Loucy (cell line): ENCODE data around the gene UBASH3A.

Source experiments
- H2AFZ ChIP-seq: fragments of 200-600 bp; sonication (generic); 2 replicates; pipeline ENCODE4 v1.6.0; 2016; ENCODE audit warnings: antibody characterized with exemption, mild to moderate bottlenecking, low read length, moderate library complexity
- H3F3A ChIP-seq: fragments of 200-600 bp; 2 replicates; pipeline ENCODE4 v1.6.0; 2016; ENCODE audit warnings: antibody characterized with exemption, low read depth, mild to moderate bottlenecking
- H3K27me3 ChIP-seq: fragments of 200-600 bp; sonication (generic); 2 replicates; pipeline ENCODE4 v1.6.1; 2014; ENCODE audit warnings: low read length, mild to moderate bottlenecking; ENCODE audit not compliant: insufficient read depth, poor library complexity, severe bottlenecking
- H3K36me3 ChIP-seq: fragments of 200-600 bp; sonication (generic); 2 replicates; pipeline ENCODE4 v1.6.1; 2016; ENCODE audit warnings: low read length; ENCODE audit not compliant: insufficient read depth
- H3K4me1 ChIP-seq: fragments of 200-600 bp; sonication (generic); 2 replicates; pipeline ENCODE4 v1.5.1; 2014; ENCODE audit warnings: low read length, mild to moderate bottlenecking; ENCODE audit not compliant: insufficient read depth, poor library complexity, severe bottlenecking
- H3K4me2 ChIP-seq: fragments of 200-600 bp; sonication (generic); 2 replicates; pipeline ENCODE4 v1.6.0; 2014; ENCODE audit warnings: antibody characterized with exemption, low read length, low read depth, mild to moderate bottlenecking; ENCODE audit not compliant: poor library complexity, severe bottlenecking
- H3K4me3 ChIP-seq: fragments of 200-600 bp; sonication (generic); 2 replicates; pipeline ENCODE4 v1.5.1; 2014; ENCODE audit warnings: low read length, mild to moderate bottlenecking, mixed read lengths; ENCODE audit not compliant: poor library complexity, severe bottlenecking
- H3K79me2 ChIP-seq: fragments of 200-600 bp; sonication (generic); 2 replicates; pipeline ENCODE4 v1.6.1; 2014; ENCODE audit warnings: low read length; ENCODE audit not compliant: insufficient read depth
- H3K9ac ChIP-seq: fragments of 200-600 bp; sonication (generic); 2 replicates; pipeline ENCODE4 v1.6.0; 2014; ENCODE audit warnings: mild to moderate bottlenecking, low read depth, low read length, moderate library complexity; ENCODE audit not compliant: poor library complexity, severe bottlenecking
- H3K9me2 ChIP-seq: fragments of 200-600 bp; sonication (generic); replicated peaks from 2 replicates; pipeline ENCODE4 v1.6.1; 2016; ENCODE audit warnings: low read depth, low read length, mixed read lengths
- H3K9me3 ChIP-seq: fragments of 200-600 bp; sonication (generic); 2 replicates; pipeline ENCODE4 v1.6.1; 2014; ENCODE audit warnings: mild to moderate bottlenecking, antibody characterized with exemption, low read length, low read depth; ENCODE audit not compliant: insufficient read depth
- H4K20me1 ChIP-seq: fragments of 200-600 bp; sonication (generic); 2 replicates; pipeline ENCODE4 v1.6.0; 2014; ENCODE audit warnings: antibody characterized with exemption, low read length, mild to moderate bottlenecking; ENCODE audit not compliant: insufficient read depth, poor library complexity, severe bottlenecking
- EZH2phosphoT487 ChIP-seq: fragments of 200-600 bp; IDR thresholded peaks from 2 replicates; pipeline ENCODE4 v1.6.1; 2018; ENCODE audit warnings: antibody characterized with exemption, mild to moderate bottlenecking, moderate library complexity, borderline replicate concordance
- TF ChIP-seq, protein P1 (sequence below): fragments of 200-600 bp; sonication (generic); conservative IDR thresholded peaks from 2 replicates; pipeline ENCODE4 v1.5.1; 2014; ENCODE audit warnings: mild to moderate bottlenecking, antibody characterized with exemption, low read length

Gene UBASH3A

DNA sequence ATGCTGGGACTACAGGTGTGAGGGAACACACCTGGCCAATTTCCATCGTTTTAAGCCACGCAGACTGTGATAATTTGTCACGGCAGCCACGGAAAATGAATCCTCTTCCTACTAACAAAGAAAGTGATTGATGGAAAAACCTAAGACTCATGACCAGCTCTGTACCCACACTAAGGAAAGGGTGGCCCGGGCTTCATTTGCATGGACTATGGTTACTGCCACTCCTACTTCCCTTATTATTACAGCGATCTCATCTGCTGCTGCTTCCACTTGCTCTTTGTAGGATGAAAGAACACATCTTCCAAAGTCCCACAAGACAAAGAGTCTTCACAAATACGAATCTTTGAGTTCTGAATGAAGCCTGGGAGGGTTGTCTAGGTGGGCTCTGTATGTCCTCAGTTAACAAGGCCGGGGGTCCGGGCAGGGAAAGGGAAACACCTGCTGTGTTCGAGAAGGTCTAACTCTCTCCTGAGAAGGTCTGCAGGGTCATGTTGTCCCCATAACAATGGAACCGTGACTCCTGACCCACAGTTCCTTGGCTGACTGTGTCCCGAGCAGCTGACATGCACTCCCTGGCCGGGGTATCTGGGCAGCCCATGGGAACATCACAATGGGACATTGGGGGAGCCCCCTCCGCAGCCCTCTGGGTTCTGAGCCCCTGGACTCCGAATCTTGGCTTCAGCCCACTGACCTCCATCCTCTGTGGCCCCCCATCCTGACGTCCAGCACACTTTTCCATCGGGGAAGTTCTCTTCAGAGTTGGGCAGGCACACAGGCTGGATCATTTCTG is 24.1 kb upstream of the UBASH3A start:
- Histone ChIP-seq H3K9me3 (peaks cover 14% of the 10 kb centered on the region; the same call in 1 of the 2 replicates), H3F3A (no peaks in the 10 kb centered on the region), H3K27me3 (no peaks in the 10 kb centered on the region), H3K4me3 (no peak overlapping the region), H3K36me3 (no peaks in the 10 kb centered on the region), H3K4me1 (peaks cover 14% of the 10 kb centered on the region), H3K4me2 (no peak overlapping the region), H3K79me2 (no peaks in the 10 kb centered on the region), H4K20me1 (no peaks in the 10 kb centered on the region), H3K9me2 (no peaks in the 10 kb centered on the region), H2AFZ (no peak overlapping the region), H3K9ac (no peak overlapping the region)
- TF ChIP-seq, protein P1, sequence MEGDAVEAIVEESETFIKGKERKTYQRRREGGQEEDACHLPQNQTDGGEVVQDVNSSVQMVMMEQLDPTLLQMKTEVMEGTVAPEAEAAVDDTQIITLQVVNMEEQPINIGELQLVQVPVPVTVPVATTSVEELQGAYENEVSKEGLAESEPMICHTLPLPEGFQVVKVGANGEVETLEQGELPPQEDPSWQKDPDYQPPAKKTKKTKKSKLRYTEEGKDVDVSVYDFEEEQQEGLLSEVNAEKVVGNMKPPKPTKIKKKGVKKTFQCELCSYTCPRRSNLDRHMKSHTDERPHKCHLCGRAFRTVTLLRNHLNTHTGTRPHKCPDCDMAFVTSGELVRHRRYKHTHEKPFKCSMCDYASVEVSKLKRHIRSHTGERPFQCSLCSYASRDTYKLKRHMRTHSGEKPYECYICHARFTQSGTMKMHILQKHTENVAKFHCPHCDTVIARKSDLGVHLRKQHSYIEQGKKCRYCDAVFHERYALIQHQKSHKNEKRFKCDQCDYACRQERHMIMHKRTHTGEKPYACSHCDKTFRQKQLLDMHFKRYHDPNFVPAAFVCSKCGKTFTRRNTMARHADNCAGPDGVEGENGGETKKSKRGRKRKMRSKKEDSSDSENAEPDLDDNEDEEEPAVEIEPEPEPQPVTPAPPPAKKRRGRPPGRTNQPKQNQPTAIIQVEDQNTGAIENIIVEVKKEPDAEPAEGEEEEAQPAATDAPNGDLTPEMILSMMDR: no peak
- no peak for TF ChIP-seq EZH2phosphoT487

DNA sequence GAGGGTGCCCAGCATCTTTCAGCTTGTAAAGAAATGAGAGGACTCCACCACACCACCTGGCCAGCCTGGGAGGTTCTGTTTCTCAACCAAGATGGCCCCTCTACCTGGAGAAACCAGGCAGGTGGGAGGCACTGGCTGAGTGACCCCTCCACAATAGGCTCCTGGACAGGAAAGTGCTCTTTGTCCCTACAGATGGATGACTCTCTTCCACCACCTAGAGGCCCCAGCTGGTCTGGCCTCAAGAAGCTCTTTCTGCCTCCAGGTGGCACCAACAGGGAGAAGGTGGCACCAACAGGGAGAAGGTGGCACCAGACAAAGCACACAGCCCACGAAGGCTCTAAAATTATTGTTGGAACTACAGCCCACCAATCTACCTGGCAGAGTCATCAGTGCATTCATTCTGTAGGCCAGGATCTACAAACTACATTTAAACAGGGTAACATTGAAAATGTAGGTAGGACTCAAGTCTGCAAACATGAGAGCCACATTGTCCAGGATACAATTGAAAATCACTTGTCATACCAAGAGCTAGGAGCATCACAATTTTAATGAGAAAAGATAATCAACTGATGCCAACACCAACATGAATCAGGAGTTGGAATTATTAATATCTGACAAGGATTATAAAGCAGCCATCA is 22.2 kb upstream of the UBASH3A start:
- H3K9me3 ChIP-seq: peaks cover 14% of the 10 kb centered on the region; the same call in 1 of the 2 replicates
- H3K4me2 ChIP-seq: no peak overlapping the region
- no peaks in the 10 kb centered on the region for H3F3A ChIP-seq
- no peaks in the 10 kb centered on the region for H3K9me2 ChIP-seq
- H2AFZ ChIP-seq: no peak overlapping the region
- H3K79me2 ChIP-seq: no peaks in the 10 kb centered on the region
- no peak overlapping the region for H3K9ac ChIP-seq
- no peaks in the 10 kb centered on the region for H3K36me3 ChIP-seq
- no peaks in the 10 kb centered on the region for H3K27me3 ChIP-seq
- no peak overlapping the region for H3K4me3 ChIP-seq
- no peaks in the 10 kb centered on the region for H4K20me1 ChIP-seq
- TF ChIP-seq, protein P1: peak; percentile 98
- no peak for TF ChIP-seq EZH2phosphoT487
- peaks cover 24% of the 10 kb centered on the region for H3K4me1 ChIP-seq

- no peaks in the 10 kb centered on the region for H3K27me3 ChIP-seq
- H2AFZ ChIP-seq: no peak overlapping the region
- peaks cover 33% of the 10 kb centered on the region for H3K4me1 ChIP-seq
- H3K4me2 ChIP-seq: no peak overlapping the region
- TF ChIP-seq, protein P1: no peak
- TF ChIP-seq EZH2phosphoT487: no peak
- no peaks in the 10 kb centered on the region for H3K36me3 ChIP-seq
- H4K20me1 ChIP-seq: no peaks in the 10 kb centered on the region
- H3K9me2 ChIP-seq: no peaks in the 10 kb centered on the region
- H3K79me2 ChIP-seq: no peaks in the 10 kb centered on the region
- H3K9ac ChIP-seq: no peak overlapping the region
- no peaks in the 10 kb centered on the region for H3F3A ChIP-seq
- no peak overlapping the region for H3K4me3 ChIP-seq
- H3K9me3 ChIP-seq: peaks cover 14% of the 10 kb centered on the region; the same call in 1 of the 2 replicates
Observed at GRCh38 chr21:42382915-42383314, 20.8 kb upstream of the UBASH3A start.
